Panc1 (cell line): ENCODE measurements around the gene SLCO1C1. TPM values are rescaled to one million over a fixed set of nuclear protein-coding genes. Genes with fewer than 3 reads are reported as not detected.

ENCODE experiments used
- ATAC-seq: fragments of 200-7000 bp; cut with Tn5 transposase; 2 replicates; pipeline ENCODE4 v1.9.1; 2020; ENCODE audit warnings: mild to moderate bottlenecking, moderate library complexity
- BruUV-seq: library from RNA; stranded (reverse); fragments of 400-500 nt; replicated peaks from 2 replicates; lab custom pipeline; 2021; lab: Mats Ljungman, UMichigan
- CTCF ChIA-PET: fragments of 300-600 bp; sonication (Branson Sonifier 250); formaldehyde crosslinking; loops from one replicate; lab custom pipeline; 2022; ENCODE audit warnings: antibody characterized with exemption; lab: Charles Lee
- POLR2A ChIA-PET: fragments of 300-600 bp; sonication (Branson Sonifier 250); formaldehyde crosslinking; loops from one replicate; lab custom pipeline; 2022; ENCODE audit warnings: antibody characterized with exemption; lab: Charles Lee
- DNase-seq: peaks from one replicate; pipeline ENCODE4 v3.0.0-alpha.2; 2010; ENCODE audit warnings: low read depth, low spot score
- H3K27ac ChIP-seq: 2 replicates; pipeline ENCODE4 v1.5.1; 2011; ENCODE audit warnings: mild to moderate bottlenecking, low read length, inconsistent platforms
- H3K27me3 ChIP-seq: fragments of 200-500 bp; sonication (Bioruptor generic); 2 replicates; pipeline ENCODE4 v1.6.0; 2014; ENCODE audit warnings: low read length, inconsistent platforms; ENCODE audit not compliant: control insufficient read depth, insufficient read depth
- H3K36me3 ChIP-seq: fragments of 200-500 bp; sonication (Bioruptor generic); 2 replicates; pipeline ENCODE4 v1.5.1; 2014; ENCODE audit warnings: inconsistent platforms, mild to moderate bottlenecking, low read length, moderate library complexity; ENCODE audit not compliant: control insufficient read depth, insufficient read depth
- H3K4me1 ChIP-seq: 2 replicates; pipeline ENCODE4 v1.5.1; 2011; ENCODE audit warnings: inconsistent platforms, mild to moderate bottlenecking, low read length, moderate library complexity; ENCODE audit not compliant: control insufficient read depth, insufficient read depth
- H3K4me3 ChIP-seq, 2 experiments: 2 replicates each; pipeline ENCODE4 v1.5.1; 2011 to 2012; ENCODE audit warnings: low read depth in 2 of 2, low read length in 2 of 2, mild to moderate bottlenecking in 2 of 2, inconsistent platforms in 1 of 2, moderate library complexity in 1 of 2
- H3K9me3 ChIP-seq: fragments of 200-500 bp; sonication (Bioruptor generic); 2 replicates; pipeline ENCODE4 v1.5.1; 2014; ENCODE audit warnings: low read depth, mild to moderate bottlenecking, inconsistent platforms, low read length, moderate library complexity; ENCODE audit not compliant: control insufficient read depth, insufficient read depth
- CTCF ChIP-seq: fragments of 450-650 bp; IDR thresholded peaks from 2 replicates; pipeline ENCODE4 v1.5.1; 2017; ENCODE audit warnings: mild to moderate bottlenecking
- POLR2AphosphoS5 ChIP-seq: IDR thresholded peaks from 2 replicates; pipeline ENCODE4 v1.6.1; 2012; ENCODE audit warnings: mild to moderate bottlenecking, low read depth, low read length, moderate library complexity
- REST ChIP-seq, 2 experiments: IDR thresholded peaks; 2 replicates each; pipeline ENCODE4 v1.6.1; 2011 to 2012; ENCODE audit warnings: low read depth in 2 of 2, control low read depth in 1 of 2, low read length in 1 of 2, mild to moderate bottlenecking in 1 of 2, moderate library complexity in 1 of 2; ENCODE audit not compliant: insufficient read depth in 1 of 2
- SIN3A ChIP-seq: IDR thresholded peaks from 2 replicates; pipeline ENCODE4 v1.6.1; 2012; ENCODE audit warnings: low read depth, mild to moderate bottlenecking, low read length, moderate library complexity, borderline replicate concordance; ENCODE audit not compliant: insufficient read depth
- TCF7L2 ChIP-seq: IDR thresholded peaks from 2 replicates; pipeline ENCODE4 v1.6.1; 2011; ENCODE audit warnings: mild to moderate bottlenecking, low read depth, low read length, inconsistent platforms
- in situ Hi-C: cut with HindIII; loops from 2 replicates; pipeline ENCODE4 v1.10.0; 2016; ENCODE audit warnings: low sequenced_read_pairs, low pct_unique_long_range_greater_than_20kb
- intact Hi-C: fragments of 100-400 bp; cut with micrococcal nuclease; formaldehyde crosslinking; loops from one replicate; pipeline ENCODE4 v1.10.0; 2022; ENCODE audit not compliant: unreplicated experiment
- total RNA-seq: library from RNA; stranded (reverse); gene quantifications from one replicate; pipeline ENCODE4 v1.2.1, GENCODE V29; 2021; ENCODE audit not compliant: unreplicated experiment

SLCO1C1 gene
- total RNA-seq, 1 experiment from 2014 or later, result not detected

- H3K27me3 ChIP-seq, result no peaks in the 10 kb centered on the region
- H3K4me1 ChIP-seq, result no peaks in the 10 kb centered on the region
- TF ChIP-seq SIN3A (no peak), CTCF (no peak), TCF7L2 (no peak), REST (IDR thresholded peaks at IDR 0.05; ENCODE audit: insufficient read depth in 1 of 2, low read depth in 2 of 2, low read length in 1 of 2) (no peak), POLR2AphosphoS5 (no peak)
- no TSS peak for BruUV-seq
- H3K9me3 ChIP-seq, result no peaks in the 10 kb centered on the region
- intact Hi-C loops, result no loop called here
- POLR2A ChIA-PET, result no interaction called here
- in situ Hi-C loops, result no loop called here
- DNase-seq, result no peak
- no peak overlapping the region for H3K27ac ChIP-seq
- no peaks in the 10 kb centered on the region for H3K36me3 ChIP-seq
- H3K4me3 ChIP-seq, result no peak overlapping the region
- ATAC-seq, result no peak
- CTCF ChIA-PET, result no interaction called here
Observed at GRCh38 chr12:20653871-20654270, 41.3 kb upstream of the SLCO1C1 start.

GRCh38 chr12:20656600-20656999 is 38.5 kb upstream of the SLCO1C1 start:
- CTCF ChIA-PET, result no interaction called here
- in situ Hi-C loops, result no loop called here
- H3K9me3 ChIP-seq, result no peaks in the 10 kb centered on the region
- no peak overlapping the region for H3K4me3 ChIP-seq
- H3K36me3 ChIP-seq, result no peaks in the 10 kb centered on the region
- no peaks in the 10 kb centered on the region for H3K4me1 ChIP-seq
- BruUV-seq, result no TSS peak
- ATAC-seq, result no peak
- H3K27ac ChIP-seq, result no peak overlapping the region
- intact Hi-C loops, result no loop called here
- H3K27me3 ChIP-seq, result no peaks in the 10 kb centered on the region
- TF ChIP-seq SIN3A, result no peak
- no peak for TF ChIP-seq POLR2AphosphoS5
- no peak for TF ChIP-seq TCF7L2
- TF ChIP-seq REST (IDR thresholded peaks at IDR 0.05; ENCODE audit: insufficient read depth in 1 of 2, low read depth in 2 of 2, low read length in 1 of 2), result no peak
- TF ChIP-seq CTCF, result no peak
- POLR2A ChIA-PET, result no interaction called here
- no peak for DNase-seq
